ENCODE measurements around the gene RAB37. TPM values are rescaled to one million over a fixed set of nuclear protein-coding genes. Genes with fewer than 3 reads are reported as not detected.

Gene RAB37
- total and polyA plus RNA-seq, 4 experiments from 2014 or later: 23.2 to 52.3 (median 36.8) TPM

GRCh38 chr17:74744349-74744713 lies 7.3 kb downstream of the RAB37 start:
- Histone ChIP-seq H3K27me3 (ENCODE audit: insufficient read depth, low read length) (no peaks in the 10 kb centered on the region), H3K4me3 (ENCODE audit: low read length in 2 of 2) (no peak overlapping the region), H3K36me3 (ENCODE audit: insufficient read depth, low read length) (no peaks in the 10 kb centered on the region), H3K9me3 (ENCODE audit: control insufficient read depth in 1 of 2, low read length in 2 of 2) (no peaks in the 10 kb centered on the region), H3K4me1 (ENCODE audit: insufficient read depth, low read length) (peaks cover 86% of the 10 kb centered on the region), H3K27ac (ENCODE audit: low read depth, low read length) (peak overlapping the region; percentile 49)
- H3K36me3 Mint-ChIP-seq: peaks cover 2 to 3% of the 10 kb centered on the region in 2 donors
- H3K4me3 Mint-ChIP-seq: peak overlapping the region in 7 of 8 donors; percentile 12 to 89 (median 74)
- H3K4me1 Mint-ChIP-seq: peaks cover 48 to 81% (median 68%) of the 10 kb centered on the region in 4 donors
- intact Hi-C loops (cut with micrococcal nuclease): loop anchor here (1.0 kb wide), 3 partner anchors 26 to 121 kb away; no protein-coding TSS in a partner anchor
- ChIA-PET POLR2A (ENCODE audit: partially characterized antibody) (interaction anchor here (0.6 to 20.4 kb wide), 7 partner anchors 7 to 128 kb away, joined by 3 to 489 read pairs (median 12); partner anchors contain the start of genes FDXR, NAT9 and RAB37), CTCF (ENCODE audit: partially characterized antibody) (interaction anchor here (0.9 to 4.6 kb wide), 11 partner anchors 8 to 119 kb away, joined by 3 to 144 read pairs (median 58); partner anchors contain the start of genes GRIN2C, NAT9 and RAB37)
- peak overlapping the region in 6 of 7 donors; percentile 74 to 92 (median 89) for H3K27ac Mint-ChIP-seq
- H3K9me3 Mint-ChIP-seq: no peaks in the 10 kb centered on the region
- H3K27me3 Mint-ChIP-seq: no peaks in the 10 kb centered on the region
- DNase-seq: no peak

- DNase-seq: peak; percentile 77 to 86 (median 80)
- intact Hi-C loops (cut with micrococcal nuclease): loop anchor here (1.0 kb wide), 3 partner anchors 25 to 120 kb away; no protein-coding TSS in a partner anchor
- CTCF ChIA-PET (ENCODE audit: partially characterized antibody): interaction anchor here (0.8 to 4.6 kb wide), 20 partner anchors 8 to 216 kb away, joined by 3 to 144 read pairs (median 6); partner anchors contain the start of genes FDXR, GRIN2C, NAT9 and RAB37
- Mint-ChIP-seq H3K27me3 (no peaks in the 10 kb centered on the region), H3K4me1 (peaks cover 47 to 81% (median 65%) of the 10 kb centered on the region in 4 donors), H3K36me3 (peaks cover 7 to 8% of the 10 kb centered on the region in 2 donors), H3K9me3 (no peaks in the 10 kb centered on the region), H3K27ac (peak overlapping the region in 6 of 7 donors; percentile 74 to 92 (median 89)), H3K4me3 (peak overlapping the region in 7 of 8 donors; percentile 63 to 89 (median 74))
- Histone ChIP-seq H3K27ac (ENCODE audit: low read depth, low read length) (peak overlapping the region; percentile 49), H3K9me3 (ENCODE audit: control insufficient read depth in 1 of 2, low read length in 2 of 2) (no peaks in the 10 kb centered on the region), H3K27me3 (ENCODE audit: insufficient read depth, low read length) (no peaks in the 10 kb centered on the region), H3K4me3 (ENCODE audit: low read length in 2 of 2) (no peak overlapping the region), H3K4me1 (ENCODE audit: insufficient read depth, low read length) (peaks cover 80% of the 10 kb centered on the region), H3K36me3 (ENCODE audit: insufficient read depth, low read length) (no peaks in the 10 kb centered on the region)
- POLR2A ChIA-PET (ENCODE audit: partially characterized antibody): interaction anchor here (0.8 to 20.4 kb wide), 11 partner anchors 7 to 128 kb away, joined by 3 to 489 read pairs (median 10); partner anchors contain the start of genes FDXR, NAT9 and RAB37
These were observed 7.9 kb downstream of the RAB37 start for GRCh38 chr17:74744714-74745547.

GRCh38 chr17:74745548-74746177 lies 8.6 kb downstream of the RAB37 start:
- H3K27ac Mint-ChIP-seq: peak overlapping the region in 3 of 7 donors; percentile 17 to 80 (median 76)
- intact Hi-C loops (cut with micrococcal nuclease): no loop called here
- Histone ChIP-seq H3K27ac (ENCODE audit: low read depth, low read length) (no peak overlapping the region), H3K9me3 (ENCODE audit: control insufficient read depth in 1 of 2, low read length in 2 of 2) (no peaks in the 10 kb centered on the region), H3K27me3 (ENCODE audit: insufficient read depth, low read length) (no peaks in the 10 kb centered on the region), H3K4me1 (ENCODE audit: insufficient read depth, low read length) (peaks cover 73% of the 10 kb centered on the region), H3K4me3 (ENCODE audit: low read length in 2 of 2) (no peak overlapping the region), H3K36me3 (ENCODE audit: insufficient read depth, low read length) (no peaks in the 10 kb centered on the region)
- H3K4me1 Mint-ChIP-seq: peaks cover 42 to 81% (median 59%) of the 10 kb centered on the region in 4 donors
- peak in 1 of 5 donors; percentile 22 for DNase-seq
- peak overlapping the region in 3 of 8 donors; percentile 7 to 79 (median 33) for H3K4me3 Mint-ChIP-seq
- POLR2A ChIA-PET (ENCODE audit: partially characterized antibody): interaction anchor here (1.2 to 20.4 kb wide), 11 partner anchors 8 to 128 kb away, joined by 3 to 489 read pairs (median 10); partner anchors contain the start of genes FDXR, NAT9 and RAB37
- no peaks in the 10 kb centered on the region for H3K27me3 Mint-ChIP-seq
- H3K9me3 Mint-ChIP-seq: no peaks in the 10 kb centered on the region
- peaks cover 11 to 13% of the 10 kb centered on the region in 2 donors for H3K36me3 Mint-ChIP-seq
- CTCF ChIA-PET (ENCODE audit: partially characterized antibody): interaction anchor here (0.8 to 4.6 kb wide), 21 partner anchors 9 to 216 kb away, joined by 3 to 144 read pairs (median 6); partner anchors contain the start of genes FDXR, GRIN2C, NAT9 and RAB37

GRCh38 chr17:74746376-74746775 lies 9.3 kb downstream of the RAB37 start:
- POLR2A ChIA-PET (ENCODE audit: partially characterized antibody): interaction anchor here (1.3 to 20.4 kb wide), 9 partner anchors 9 to 127 kb away, joined by 5 to 489 read pairs (median 12); partner anchors contain the start of genes FDXR, NAT9 and RAB37
- Histone ChIP-seq H3K9me3 (ENCODE audit: control insufficient read depth in 1 of 2, low read length in 2 of 2) (no peaks in the 10 kb centered on the region), H3K27me3 (ENCODE audit: insufficient read depth, low read length) (no peaks in the 10 kb centered on the region), H3K4me1 (ENCODE audit: insufficient read depth, low read length) (peaks cover 73% of the 10 kb centered on the region), H3K36me3 (ENCODE audit: insufficient read depth, low read length) (no peaks in the 10 kb centered on the region), H3K4me3 (ENCODE audit: low read length in 2 of 2) (no peak overlapping the region), H3K27ac (ENCODE audit: low read depth, low read length) (peak overlapping the region; percentile 80)
- H3K27ac Mint-ChIP-seq: peak overlapping the region; percentile 76 to 92 (median 88)
- peak in 1 of 5 donors; percentile 7 for DNase-seq
- H3K9me3 Mint-ChIP-seq: no peaks in the 10 kb centered on the region
- intact Hi-C loops (cut with micrococcal nuclease): no loop called here
- CTCF ChIA-PET (ENCODE audit: partially characterized antibody): interaction anchor here (0.9 to 4.6 kb wide), 17 partner anchors 10 to 216 kb away, joined by 3 to 144 read pairs (median 11); partner anchors contain the start of genes FDXR, GRIN2C, NAT9 and RAB37
- peaks cover 48 to 81% (median 60%) of the 10 kb centered on the region in 4 donors for H3K4me1 Mint-ChIP-seq
- peaks cover 14 to 21% of the 10 kb centered on the region in 2 donors for H3K36me3 Mint-ChIP-seq
- H3K4me3 Mint-ChIP-seq: peak overlapping the region; percentile 36 to 99 (median 79)
- no peaks in the 10 kb centered on the region for H3K27me3 Mint-ChIP-seq

GRCh38 chr17:74746922-74747321 lies 9.9 kb downstream of the RAB37 start:
- Histone ChIP-seq H3K4me1 (ENCODE audit: insufficient read depth, low read length) (peaks cover 73% of the 10 kb centered on the region), H3K9me3 (ENCODE audit: control insufficient read depth in 1 of 2, low read length in 2 of 2) (no peaks in the 10 kb centered on the region), H3K27ac (ENCODE audit: low read depth, low read length) (peak overlapping the region; percentile 80), H3K27me3 (ENCODE audit: insufficient read depth, low read length) (no peaks in the 10 kb centered on the region), H3K36me3 (ENCODE audit: insufficient read depth, low read length) (no peaks in the 10 kb centered on the region), H3K4me3 (ENCODE audit: low read length in 2 of 2) (no peak overlapping the region)
- no peaks in the 10 kb centered on the region for H3K27me3 Mint-ChIP-seq
- intact Hi-C loops (cut with micrococcal nuclease): no loop called here
- peak overlapping the region; percentile 76 to 92 (median 88) for H3K27ac Mint-ChIP-seq
- peaks cover 15 to 26% of the 10 kb centered on the region in 2 donors for H3K36me3 Mint-ChIP-seq
- POLR2A ChIA-PET (ENCODE audit: partially characterized antibody): interaction anchor here (1.3 to 20.4 kb wide), 9 partner anchors 8 to 126 kb away, joined by 4 to 489 read pairs (median 12); partner anchors contain the start of genes FDXR, NAT9 and RAB37
- peak in 1 of 5 donors; percentile 40 for DNase-seq
- CTCF ChIA-PET (ENCODE audit: partially characterized antibody): interaction anchor here (0.9 to 4.6 kb wide), 11 partner anchors 10 to 215 kb away, joined by 3 to 144 read pairs (median 58); partner anchors contain the start of genes FDXR, GRIN2C, NAT9 and RAB37
- H3K4me1 Mint-ChIP-seq: peaks cover 42 to 81% (median 60%) of the 10 kb centered on the region in 4 donors
- H3K4me3 Mint-ChIP-seq: peak overlapping the region; percentile 36 to 99 (median 79)
- H3K9me3 Mint-ChIP-seq: no peaks in the 10 kb centered on the region

GRCh38 chr17:74748279-74748528 lies 11.1 kb downstream of the RAB37 start:
- H3K4me1 Mint-ChIP-seq: peaks cover 44 to 81% (median 61%) of the 10 kb centered on the region in 4 donors
- Histone ChIP-seq H3K27me3 (ENCODE audit: insufficient read depth, low read length) (no peaks in the 10 kb centered on the region), H3K36me3 (ENCODE audit: insufficient read depth, low read length) (no peaks in the 10 kb centered on the region), H3K9me3 (ENCODE audit: control insufficient read depth in 1 of 2, low read length in 2 of 2) (no peaks in the 10 kb centered on the region), H3K4me3 (ENCODE audit: low read length in 2 of 2) (peak overlapping the region; percentile 6 to 92), H3K27ac (ENCODE audit: low read depth, low read length) (peak overlapping the region; percentile 80), H3K4me1 (ENCODE audit: insufficient read depth, low read length) (peaks cover 73% of the 10 kb centered on the region)
- H3K4me3 Mint-ChIP-seq: peak overlapping the region; percentile 71 to 99 (median 82)
- ChIA-PET CTCF (ENCODE audit: partially characterized antibody) (interaction anchor here (4.5 to 4.6 kb wide), 5 partner anchors 8 to 115 kb away, joined by 59 to 144 read pairs (median 77); partner anchors contain the start of genes GRIN2C and NAT9), POLR2A (ENCODE audit: partially characterized antibody) (interaction anchor here (1.3 to 20.4 kb wide), 5 partner anchors 11 to 124 kb away, joined by 3 to 489 read pairs (median 166); partner anchors contain the start of genes FDXR, NAT9 and RAB37)
- DNase-seq: peak in 1 of 5 donors; percentile 88
- H3K36me3 Mint-ChIP-seq: peaks cover 24 to 36% of the 10 kb centered on the region in 2 donors
- no peaks in the 10 kb centered on the region for H3K9me3 Mint-ChIP-seq
- H3K27me3 Mint-ChIP-seq: no peaks in the 10 kb centered on the region
- intact Hi-C loops (cut with micrococcal nuclease): loop anchor here (1.0 kb wide), 3 partner anchors 22 to 125 kb away; partner anchors contain the start of gene NAT9
- H3K27ac Mint-ChIP-seq: peak overlapping the region in 3 of 7 donors; percentile 35 to 88 (median 36)

Data from CD4-positive, alpha-beta memory T cell (primary cell).